Measurements from ENCODE around the gene ZNF205. TPM values are rescaled to one million over a fixed set of nuclear protein-coding genes. Genes with fewer than 3 reads are reported as not detected.

Gene ZNF205
- total and polyA plus RNA-seq, 9 of the 15 experiments (the other 6 are each of a cell fraction or from before 2014, with no cell fraction given): 2.4 to 11.8 (median 5.1) TPM; not detected in 2

- TF ChIP-seq, protein P1, sequence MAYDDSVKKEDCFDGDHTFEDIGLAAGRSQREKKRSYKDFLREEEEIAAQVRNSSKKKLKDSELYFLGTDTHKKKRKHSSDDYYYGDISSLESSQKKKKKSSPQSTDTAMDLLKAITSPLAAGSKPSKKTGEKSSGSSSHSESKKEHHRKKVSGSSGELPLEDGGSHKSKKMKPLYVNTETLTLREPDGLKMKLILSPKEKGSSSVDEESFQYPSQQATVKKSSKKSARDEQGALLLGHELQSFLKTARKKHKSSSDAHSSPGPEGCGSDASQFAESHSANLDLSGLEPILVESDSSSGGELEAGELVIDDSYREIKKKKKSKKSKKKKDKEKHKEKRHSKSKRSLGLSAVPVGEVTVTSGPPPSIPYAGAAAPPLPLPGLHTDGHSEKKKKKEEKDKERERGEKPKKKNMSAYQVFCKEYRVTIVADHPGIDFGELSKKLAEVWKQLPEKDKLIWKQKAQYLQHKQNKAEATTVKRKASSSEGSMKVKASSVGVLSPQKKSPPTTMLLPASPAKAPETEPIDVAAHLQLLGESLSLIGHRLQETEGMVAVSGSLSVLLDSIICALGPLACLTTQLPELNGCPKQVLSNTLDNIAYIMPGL (CRISPR knock-in tag; IDR thresholded peaks at IDR 0.05): peak; percentile 92; the same call in 1 of the 2 replicates
- peak; percentile 38 for TF ChIP-seq CHD1 (IDR thresholded peaks at IDR 0.05; ENCODE audit: low read length)
- TF ChIP-seq ETV1 (tag; conservative IDR thresholded peaks at IDR 0.05; ENCODE audit: low read depth): no peak
- TF ChIP-seq CBFA2T3 (IDR thresholded peaks at IDR 0.05): no peak
- TF ChIP-seq ZBTB43 (CRISPR knock-in tag; IDR thresholded peaks at IDR 0.05): no peak
- 0 out of 2 replicates have a peak, but pooled peaks have one; percentile 18 for TF ChIP-seq TCF7 (IDR thresholded peaks at IDR 0.05; ENCODE audit: borderline replicate concordance)
- no peak for TF ChIP-seq HEY1 (CRISPR knock-in tag; IDR thresholded peaks at IDR 0.05; ENCODE audit: borderline replicate concordance)
- TF ChIP-seq ZNF586 (CRISPR knock-in tag; conservative IDR thresholded peaks at IDR 0.05): no peak
- TF ChIP-seq PML (IDR thresholded peaks at IDR 0.05; ENCODE audit: low read length): no peak
- TF ChIP-seq ZNF518B (CRISPR knock-in tag; IDR thresholded peaks at IDR 0.05): no peak
- no peak; the same call in none of the 2 replicates for TF ChIP-seq TARDBP (IDR thresholded peaks at IDR 0.05)
- TF ChIP-seq MCM2 (IDR thresholded peaks at IDR 0.05; ENCODE audit: low read depth): no peak
- peak; percentile 67; the same call in 1 of the 2 replicates for TF ChIP-seq POLR2G (IDR thresholded peaks at IDR 0.05; ENCODE audit: low read depth, low read length)
- TF ChIP-seq ZNF23 (CRISPR knock-in tag; IDR thresholded peaks at IDR 0.05): no peak
- TF ChIP-seq KDM2B (CRISPR knock-in tag; IDR thresholded peaks at IDR 0.05): peak; percentile 100
- TF ChIP-seq, protein P2, sequence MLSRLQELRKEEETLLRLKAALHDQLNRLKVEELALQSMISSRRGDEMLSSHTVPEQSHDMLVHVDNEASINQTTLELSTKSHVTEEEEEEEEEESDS (CRISPR knock-in tag; IDR thresholded peaks at IDR 0.05): no peak
- TF ChIP-seq SMC3 (conservative IDR thresholded peaks at IDR 0.05; ENCODE audit: insufficient read depth, low read depth, low read length): no peak
Observed at GRCh38 chr16:3150346-3151218, 38.2 kb downstream of the ZNF205 start (continued).
